SK-N-SH treated with all-trans-retinoic acid at 6 μM for 48 hours (cell line): ENCODE measurements around the gene RBBP4.
A peak's percentile ranks its signal among the peaks of the same experiment; 100 is the strongest.

Experiments used
- ATAC-seq: fragments of 200-7000 bp; cut with Tn5 transposase; 3 replicates; pipeline ENCODE4 v1.9.1; 2020; ENCODE audit warnings: mild to moderate bottlenecking, moderate library complexity
- ARNTL ChIP-seq: fragments of 450-650 bp; formaldehyde crosslinking; IDR thresholded peaks from 2 replicates; pipeline ENCODE4 v1.5.0; 2020; ENCODE audit warnings: low read depth, mild to moderate bottlenecking, moderate library complexity, borderline replicate concordance
- CSRNP3 ChIP-seq: fragments of 250-450 bp; sonication (Bioruptor Pico); IDR thresholded peaks from 2 replicates; pipeline ENCODE4 v1.5.1; 2021; ENCODE audit warnings: mild to moderate bottlenecking, moderate library complexity
- ESRRG ChIP-seq: fragments of 250-450 bp; sonication (Bioruptor Pico); IDR thresholded peaks from 2 replicates; pipeline ENCODE4 v1.6.1; 2021; ENCODE audit warnings: mild to moderate bottlenecking
- GLIS3 ChIP-seq: fragments of 250-450 bp; sonication (Bioruptor Pico); IDR thresholded peaks from 2 replicates; pipeline ENCODE4 v1.5.0; 2020; ENCODE audit warnings: mild to moderate bottlenecking, moderate library complexity
- OSR1 ChIP-seq: fragments of 250-450 bp; sonication (Bioruptor Pico); IDR thresholded peaks from 2 replicates; pipeline ENCODE4 v1.8.0; 2022; ENCODE audit warnings: moderate library complexity, mild to moderate bottlenecking, inconsistent platforms
- PATZ1 ChIP-seq: fragments of 250-450 bp; sonication (Bioruptor Pico); IDR thresholded peaks from 2 replicates; pipeline ENCODE4 v1.8.0; 2020; ENCODE audit warnings: mild to moderate bottlenecking, moderate library complexity, borderline replicate concordance
- POU6F1 ChIP-seq: fragments of 250-450 bp; sonication (Bioruptor Pico); IDR thresholded peaks from 2 replicates; pipeline ENCODE4 v1.8.0; 2021; ENCODE audit warnings: low read depth, mild to moderate bottlenecking, moderate library complexity, borderline replicate concordance
- PPARA ChIP-seq: fragments of 250-450 bp; sonication (Bioruptor Pico); IDR thresholded peaks from 2 replicates; pipeline ENCODE4 v1.5.0; 2020; ENCODE audit warnings: mild to moderate bottlenecking, borderline replicate concordance
- SNAI2 ChIP-seq: fragments of 250-450 bp; sonication (Bioruptor Pico); IDR thresholded peaks from 2 replicates; pipeline ENCODE4 v1.5.0; 2020; ENCODE audit warnings: mild to moderate bottlenecking, moderate library complexity
- TCF4 ChIP-seq: fragments of 250-450 bp; sonication (Bioruptor Pico); IDR thresholded peaks from 2 replicates; pipeline ENCODE4 v1.8.0; 2021; ENCODE audit warnings: mild to moderate bottlenecking, moderate library complexity, borderline replicate concordance
- ZFP3 ChIP-seq: fragments of 250-450 bp; sonication (Bioruptor Pico); IDR thresholded peaks from 2 replicates; pipeline ENCODE4 v1.5.0; 2020; ENCODE audit warnings: mild to moderate bottlenecking, moderate library complexity
- ZFP30 ChIP-seq: fragments of 450-650 bp; formaldehyde crosslinking; IDR thresholded peaks from 2 replicates; pipeline ENCODE4 v1.5.0; 2022; ENCODE audit warnings: mild to moderate bottlenecking, moderate library complexity
- ZNF565 ChIP-seq: fragments of 450-650 bp; formaldehyde crosslinking; conservative IDR thresholded peaks from 2 replicates; pipeline ENCODE4 v1.5.0; 2020; ENCODE audit warnings: low read depth, mild to moderate bottlenecking, moderate library complexity
- ZNF70 ChIP-seq: fragments of 450-650 bp; formaldehyde crosslinking; IDR thresholded peaks from 2 replicates; pipeline ENCODE4 v1.5.0; 2020; ENCODE audit warnings: mild to moderate bottlenecking, moderate library complexity
- ZNF8 ChIP-seq: fragments of 450-650 bp; formaldehyde crosslinking; IDR thresholded peaks from 2 replicates; pipeline ENCODE4 v1.5.0; 2020; ENCODE audit warnings: mild to moderate bottlenecking, moderate library complexity
- TF ChIP-seq, protein P1 (sequence below): fragments of 250-450 bp; sonication (Bioruptor Pico); IDR thresholded peaks from 2 replicates; pipeline ENCODE4 v1.5.0; 2020; ENCODE audit warnings: mild to moderate bottlenecking, moderate library complexity

The RBBP4 gene

GRCh38 chr1:32714277-32714676, 63.3 kb downstream of the RBBP4 start:
- no peak for ATAC-seq
- no peak for TF ChIP-seq ZFP30 (CRISPR knock-in tag)
- no peak for TF ChIP-seq ZNF565 (CRISPR knock-in tag)
- no peak for TF ChIP-seq ESRRG (CRISPR knock-in tag)
- no peak for TF ChIP-seq ZNF70 (CRISPR knock-in tag)
- TF ChIP-seq, protein P1, sequence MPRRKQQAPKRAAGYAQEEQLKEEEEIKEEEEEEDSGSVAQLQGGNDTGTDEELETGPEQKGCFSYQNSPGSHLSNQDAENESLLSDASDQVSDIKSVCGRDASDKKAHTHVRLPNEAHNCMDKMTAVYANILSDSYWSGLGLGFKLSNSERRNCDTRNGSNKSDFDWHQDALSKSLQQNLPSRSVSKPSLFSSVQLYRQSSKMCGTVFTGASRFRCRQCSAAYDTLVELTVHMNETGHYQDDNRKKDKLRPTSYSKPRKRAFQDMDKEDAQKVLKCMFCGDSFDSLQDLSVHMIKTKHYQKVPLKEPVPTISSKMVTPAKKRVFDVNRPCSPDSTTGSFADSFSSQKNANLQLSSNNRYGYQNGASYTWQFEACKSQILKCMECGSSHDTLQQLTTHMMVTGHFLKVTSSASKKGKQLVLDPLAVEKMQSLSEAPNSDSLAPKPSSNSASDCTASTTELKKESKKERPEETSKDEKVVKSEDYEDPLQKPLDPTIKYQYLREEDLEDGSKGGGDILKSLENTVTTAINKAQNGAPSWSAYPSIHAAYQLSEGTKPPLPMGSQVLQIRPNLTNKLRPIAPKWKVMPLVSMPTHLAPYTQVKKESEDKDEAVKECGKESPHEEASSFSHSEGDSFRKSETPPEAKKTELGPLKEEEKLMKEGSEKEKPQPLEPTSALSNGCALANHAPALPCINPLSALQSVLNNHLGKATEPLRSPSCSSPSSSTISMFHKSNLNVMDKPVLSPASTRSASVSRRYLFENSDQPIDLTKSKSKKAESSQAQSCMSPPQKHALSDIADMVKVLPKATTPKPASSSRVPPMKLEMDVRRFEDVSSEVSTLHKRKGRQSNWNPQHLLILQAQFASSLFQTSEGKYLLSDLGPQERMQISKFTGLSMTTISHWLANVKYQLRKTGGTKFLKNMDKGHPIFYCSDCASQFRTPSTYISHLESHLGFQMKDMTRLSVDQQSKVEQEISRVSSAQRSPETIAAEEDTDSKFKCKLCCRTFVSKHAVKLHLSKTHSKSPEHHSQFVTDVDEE (CRISPR knock-in tag) = no peak
- TF ChIP-seq ARNTL (CRISPR knock-in tag) = no peak
- no peak for TF ChIP-seq POU6F1 (CRISPR knock-in tag)
- TF ChIP-seq CSRNP3 = no peak
- no peak for TF ChIP-seq PATZ1 (CRISPR knock-in tag)

GRCh38 chr1:32715901-32716311, 64.9 kb downstream of the RBBP4 start:
- TF ChIP-seq SNAI2 = no peak
- no peak for TF ChIP-seq CSRNP3
- TF ChIP-seq ZNF70 (CRISPR knock-in tag) = no peak
- TF ChIP-seq, all 23 proteins: peak for 0
- ATAC-seq = no peak

DNA sequence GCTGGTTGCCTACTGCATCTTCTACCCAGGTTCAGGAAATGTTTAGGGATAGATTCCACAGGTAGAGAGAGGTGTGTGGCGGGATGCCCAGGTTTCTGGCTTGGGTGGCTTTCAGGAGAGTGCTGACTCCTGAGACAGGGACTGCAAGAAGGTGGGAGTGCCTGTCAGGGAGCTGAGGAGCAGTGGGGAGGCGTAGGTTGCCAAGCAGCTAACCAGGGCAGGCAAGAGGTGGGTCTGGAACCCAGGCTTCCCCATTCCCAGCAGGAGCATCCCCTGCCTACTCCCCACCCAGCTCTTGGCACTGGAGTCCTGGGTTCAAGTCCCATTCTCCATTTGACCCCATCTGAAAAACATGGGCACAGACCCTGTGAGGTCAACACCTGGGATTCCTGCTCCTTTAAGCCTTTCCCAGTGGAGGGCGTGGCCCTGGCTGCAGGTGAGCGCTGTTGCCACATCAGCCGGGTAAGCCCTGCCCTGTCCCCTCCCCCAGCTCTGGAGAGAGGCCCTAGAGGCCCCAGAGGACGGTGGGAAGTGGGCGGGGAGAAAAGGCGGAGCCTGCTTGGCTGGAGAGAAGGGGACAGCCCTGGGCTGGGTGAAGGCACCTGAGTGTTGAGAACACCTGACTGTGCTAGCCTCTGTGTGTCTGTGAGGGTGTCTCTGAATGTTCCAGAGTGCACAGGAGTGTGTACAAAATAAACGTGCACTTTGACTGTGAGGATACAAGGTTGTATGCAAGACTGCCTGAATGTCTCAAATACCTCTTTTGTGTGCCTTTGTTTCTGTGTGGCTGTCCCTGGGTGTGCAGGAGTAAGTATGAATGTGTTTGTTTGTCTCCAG, 65.5 kb downstream of the RBBP4 start:
- TF ChIP-seq SNAI2 = no peak
- TF ChIP-seq CSRNP3 = no peak
- TF ChIP-seq PPARA (CRISPR knock-in tag) = no peak
- TF ChIP-seq ZFP30 (CRISPR knock-in tag) = no peak
- TF ChIP-seq ZFP3 (CRISPR knock-in tag) = no peak
- no peak for TF ChIP-seq GLIS3 (CRISPR knock-in tag)
- TF ChIP-seq TCF4 (CRISPR knock-in tag) = no peak
- no peak for TF ChIP-seq ZNF565 (CRISPR knock-in tag)
- TF ChIP-seq ZNF70 (CRISPR knock-in tag) = no peak
- no peak for TF ChIP-seq ZNF8 (CRISPR knock-in tag)
- TF ChIP-seq, protein P1 (CRISPR knock-in tag) = no peak
- no peak for TF ChIP-seq OSR1 (CRISPR knock-in tag)
- ATAC-seq = peak; percentile 79
